Measurements from ENCODE around the gene EPG5.

DNA sequence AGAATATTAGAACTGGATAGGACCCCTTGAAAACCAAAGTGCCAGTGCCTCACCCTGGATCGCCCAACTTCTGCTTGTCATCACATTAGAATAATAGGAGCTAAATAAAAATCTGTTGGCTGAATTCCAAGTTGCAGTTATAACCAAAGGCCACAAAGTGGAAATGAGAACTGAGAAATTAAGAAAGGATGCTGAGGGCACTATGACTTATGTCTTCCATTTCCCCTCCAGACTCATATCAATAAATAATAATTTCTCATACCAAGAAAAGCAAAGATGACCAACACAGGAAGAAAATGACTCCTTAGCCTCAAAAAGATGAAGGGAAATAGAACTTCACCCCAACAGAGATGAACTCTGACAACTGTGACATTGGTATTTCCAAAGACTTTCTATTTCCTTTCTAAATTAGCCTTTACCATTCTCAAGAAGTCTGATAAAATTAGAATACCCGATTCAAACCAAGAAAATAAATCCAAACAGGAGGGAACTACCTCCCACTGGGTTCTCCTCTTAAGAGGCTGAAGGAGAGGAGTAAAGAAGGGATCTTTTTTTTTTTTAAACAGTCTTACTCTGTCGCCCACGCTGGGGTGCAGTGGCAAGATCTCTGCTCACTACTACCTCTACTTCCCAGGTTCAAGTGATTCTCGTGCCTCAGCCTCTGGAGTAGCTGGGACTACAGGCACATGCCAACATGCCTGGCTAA, 46.5 kb upstream of the EPG5 start:
- TF ChIP-seq CTCF (IDR thresholded peaks at IDR 0.05 in 4 of 5, conservative IDR thresholded peaks at IDR 0.05 in 1 of 5) (no peak), POLR2A (IDR thresholded peaks at IDR 0.05) (no peak)
